ENCODE data around the gene NSD1.

- TF ChIP-seq EP300 (conservative IDR thresholded peaks at IDR 0.05; ENCODE audit: poor library complexity, severe bottlenecking) (no peak), REST (IDR thresholded peaks at IDR 0.05; ENCODE audit: borderline replicate concordance) (no peak), CTCF (IDR thresholded peaks at IDR 0.05; ENCODE audit: poor library complexity, severe bottlenecking) (no peak), POLR2AphosphoS5 (IDR thresholded peaks at IDR 0.05) (no peak), RAD21 (conservative IDR thresholded peaks at IDR 0.05) (no peak), SMC3 (conservative IDR thresholded peaks at IDR 0.05; ENCODE audit: poor library complexity) (no peak), MXI1 (conservative IDR thresholded peaks at IDR 0.05; ENCODE audit: poor library complexity, severe bottlenecking) (no peak), EZH2 (IDR thresholded peaks at IDR 0.05; ENCODE audit: borderline replicate concordance, insufficient read depth, low read length, poor library complexity, severe bottlenecking) (no peak), TAF1 (IDR thresholded peaks at IDR 0.05; ENCODE audit: low read depth) (no peak)
Measured at GRCh38 chr5:177175336-177175735, 41.8 kb downstream of the NSD1 start.

Data from neural cell (in vitro differentiated cells).